ENCODE results near the gene CRADD. TPM values are rescaled to one million over a fixed set of nuclear protein-coding genes. Genes with fewer than 3 reads are reported as not detected.
"Not testable (repeated sequence)": the region's sequence is repeated elsewhere in the genome, so short reads cannot be mapped to it uniquely, and the experiment has no call there.

Gene CRADD
- total and polyA plus RNA-seq, 5 experiments from 2014 or later = 9.9 to 13.7 (median 13.0) TPM

GRCh38 chr12:93746572-93747168 is 69.5 kb downstream of the CRADD start:
- Mint-ChIP-seq H3K27me3 (no peaks in the 10 kb centered on the region), H3K9me3 (peaks cover 0 to 2% (median 0%) of the 10 kb centered on the region in 9 donors), H3K27ac (no peak overlapping the region), H3K36me3 (no peaks in the 10 kb centered on the region), H3K4me1 (peaks cover 4 to 24% (median 15%) of the 10 kb centered on the region in 4 donors), H3K4me3 (no peak overlapping the region)
- ATAC-seq = no peak
- DNase-seq = no peak
- POLR2A ChIA-PET = no interaction called here

DNA sequence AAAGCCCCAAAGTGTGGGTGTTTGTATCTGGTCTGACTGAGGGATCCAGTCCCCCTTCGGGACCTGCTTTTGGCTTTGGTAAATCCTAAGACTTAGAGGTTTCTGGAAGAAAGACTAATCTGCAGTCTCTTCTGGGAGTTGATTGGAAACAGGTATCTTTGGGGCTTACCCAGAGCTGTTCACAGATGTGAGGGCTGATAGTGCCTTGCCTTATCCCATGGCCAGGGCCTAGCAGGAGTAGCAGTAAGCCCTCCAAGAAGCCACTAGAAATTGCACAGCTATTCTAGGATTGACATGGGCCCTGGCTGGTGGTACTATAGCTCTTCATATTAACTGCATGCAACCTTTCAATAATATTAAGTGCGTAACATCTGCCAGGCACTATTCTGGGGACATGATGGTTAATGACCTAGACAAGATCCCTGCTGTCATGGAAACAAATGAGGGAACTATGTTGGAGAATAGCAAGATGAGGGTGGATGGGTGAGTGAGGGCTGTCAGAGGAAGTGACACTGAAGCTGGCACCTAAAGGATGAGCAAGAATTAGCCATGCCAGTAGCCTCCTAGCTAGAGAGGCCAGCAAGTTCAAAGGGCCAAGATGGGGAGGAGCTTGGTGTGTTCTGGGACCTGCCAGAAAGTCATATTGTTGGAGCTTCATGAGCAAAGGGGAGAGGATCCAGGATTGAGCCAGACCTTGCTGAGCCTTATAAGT is 71.7 kb downstream of the CRADD start:
- Mint-ChIP-seq H3K27me3 (no peaks in the 10 kb centered on the region), H3K27ac (peak overlapping the region in 1 of 10 donors; percentile 23), H3K9me3 (peaks cover 4 to 19% (median 11%) of the 10 kb centered on the region in 9 donors), H3K4me3 (no peak overlapping the region), H3K4me1 (peaks cover 0 to 10% (median 9%) of the 10 kb centered on the region in 4 donors), H3K36me3 (peaks cover 4 to 18% (median 14%) of the 10 kb centered on the region in 3 donors)
- ATAC-seq (no peak), DNase-seq (no peak)
- POLR2A ChIA-PET = no interaction called here

- DNase-seq (no peak), ATAC-seq (no peak)
- POLR2A ChIA-PET = no interaction called here
- no peaks in the 10 kb centered on the region for H3K27me3 Mint-ChIP-seq
- H3K36me3 Mint-ChIP-seq = peaks cover 7 to 25% (median 18%) of the 10 kb centered on the region in 3 donors
- no peak overlapping the region for H3K4me3 Mint-ChIP-seq
- peaks cover 4 to 23% (median 11%) of the 10 kb centered on the region in 9 donors for H3K9me3 Mint-ChIP-seq
- peaks cover 0 to 10% (median 9%) of the 10 kb centered on the region in 4 donors for H3K4me1 Mint-ChIP-seq
- peak overlapping the region in 2 of 10 donors; percentile 6 to 10 for H3K27ac Mint-ChIP-seq
These were observed 72.3 kb downstream of the CRADD start for GRCh38 chr12:93749515-93749914.

- Mint-ChIP-seq H3K9me3 (peaks cover 4 to 28% (median 16%) of the 10 kb centered on the region in 9 donors), H3K4me1 (peaks cover 0 to 9% (median 9%) of the 10 kb centered on the region in 4 donors), H3K4me3 (no peak overlapping the region), H3K36me3 (peaks cover 7 to 29% (median 22%) of the 10 kb centered on the region in 3 donors), H3K27ac (peak overlapping the region in 2 of 10 donors; percentile 6 to 10), H3K27me3 (no peaks in the 10 kb centered on the region)
- no peak for ATAC-seq
- POLR2A ChIA-PET = no interaction called here
- DNase-seq = no peak
These were observed 72.9 kb downstream of the CRADD start for GRCh38 chr12:93750056-93750455.

DNA sequence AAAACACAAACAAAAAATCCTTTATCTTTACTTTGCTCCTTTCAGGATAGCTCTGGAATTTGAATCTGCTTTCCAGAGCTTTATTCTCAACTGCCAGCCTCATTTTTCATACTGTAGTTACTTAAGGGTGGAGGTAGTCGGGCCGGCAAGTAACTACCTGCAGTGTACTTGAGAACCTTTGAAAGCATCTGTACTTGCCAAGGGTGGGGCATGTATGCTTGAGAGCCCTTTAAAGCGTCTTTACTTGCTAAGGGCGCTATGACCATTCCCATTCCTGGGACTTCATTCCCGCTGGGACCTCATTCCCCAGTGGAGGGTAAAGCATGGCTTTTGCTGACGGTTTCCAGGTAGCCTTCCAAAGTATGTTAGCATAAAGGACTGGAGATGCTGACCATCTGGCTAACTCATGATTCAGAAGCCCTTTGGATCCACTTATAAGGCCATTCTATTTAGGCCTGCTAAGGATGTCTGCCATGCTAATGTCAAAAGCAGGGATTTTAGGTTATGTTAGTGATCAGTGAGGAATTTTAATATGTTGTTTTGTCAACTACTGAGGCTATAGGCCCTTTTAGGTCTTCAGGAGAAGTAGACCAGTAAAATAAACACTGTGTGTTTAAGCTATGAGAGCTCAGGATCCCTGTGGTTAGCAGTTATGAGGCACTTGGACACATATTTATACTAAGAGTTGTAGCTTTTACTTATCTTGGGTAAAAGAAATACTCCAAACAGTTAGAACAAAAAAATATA is 74.9 kb downstream of the CRADD start:
- H3K27ac Mint-ChIP-seq = no peak overlapping the region
- no peak overlapping the region for H3K4me3 Mint-ChIP-seq
- POLR2A ChIA-PET = no interaction called here
- H3K27me3 Mint-ChIP-seq = no peaks in the 10 kb centered on the region
- ATAC-seq (no peak), DNase-seq (no peak)
- peaks cover 4 to 30% (median 17%) of the 10 kb centered on the region in 9 donors for H3K9me3 Mint-ChIP-seq
- peaks cover 0 to 9% (median 3%) of the 10 kb centered on the region in 4 donors for H3K4me1 Mint-ChIP-seq
- H3K36me3 Mint-ChIP-seq = peaks cover 7 to 29% (median 22%) of the 10 kb centered on the region in 3 donors

GRCh38 chr12:93753285-93753684 is 76.1 kb downstream of the CRADD start:
- Mint-ChIP-seq H3K4me3 (no peak overlapping the region), H3K36me3 (peaks cover 7 to 29% (median 22%) of the 10 kb centered on the region in 3 donors), H3K4me1 (peaks cover 0 to 13% (median 6%) of the 10 kb centered on the region in 4 donors), H3K9me3 (peaks cover 4 to 30% (median 17%) of the 10 kb centered on the region in 9 donors), H3K27ac (no peak overlapping the region), H3K27me3 (no peaks in the 10 kb centered on the region)
- POLR2A ChIA-PET = no interaction called here
- ATAC-seq = no peak
- no peak for DNase-seq

- DNase-seq = no peak
- POLR2A ChIA-PET = no interaction called here
- no peak for ATAC-seq
- H3K27ac Mint-ChIP-seq = no peak overlapping the region
- no peaks in the 10 kb centered on the region for H3K27me3 Mint-ChIP-seq
- H3K9me3 Mint-ChIP-seq = peaks cover 4 to 30% (median 17%) of the 10 kb centered on the region in 9 donors
- H3K4me3 Mint-ChIP-seq = no peak overlapping the region
- peaks cover 7 to 29% (median 22%) of the 10 kb centered on the region in 3 donors for H3K36me3 Mint-ChIP-seq
- peaks cover 0 to 13% (median 5%) of the 10 kb centered on the region in 4 donors for H3K4me1 Mint-ChIP-seq
These were observed 76.8 kb downstream of the CRADD start for GRCh38 chr12:93753838-93754429.

DNA sequence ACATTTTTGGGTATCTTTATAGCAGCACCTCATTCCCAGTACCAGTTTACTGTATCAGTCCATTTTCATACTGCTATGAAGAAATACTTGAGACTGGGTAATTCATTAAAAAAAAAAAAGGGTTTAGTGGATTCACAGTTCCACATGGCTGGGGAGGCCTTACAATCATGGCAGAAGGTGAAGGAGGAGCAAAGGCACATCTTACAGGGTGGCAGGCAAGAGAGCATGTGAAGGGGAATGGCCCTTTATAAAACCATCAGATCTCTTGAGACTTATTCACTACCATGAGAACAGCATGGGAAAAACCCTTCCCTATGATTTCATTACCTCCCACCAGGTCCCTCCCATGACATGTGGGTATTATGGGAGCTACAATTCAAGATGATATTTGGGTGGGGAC is 77.7 kb downstream of the CRADD start:
- peaks cover 7 to 31% (median 22%) of the 10 kb centered on the region in 3 donors for H3K36me3 Mint-ChIP-seq
- not testable (repeated sequence) for H3K4me3 Mint-ChIP-seq, ATAC-seq, DNase-seq, H3K27ac Mint-ChIP-seq, H3K27me3 Mint-ChIP-seq
- H3K9me3 Mint-ChIP-seq = peaks cover 4 to 30% (median 17%) of the 10 kb centered on the region in 9 donors
- POLR2A ChIA-PET = interaction anchor here (0.8 kb wide), 1 partner anchor 150 kb away, joined by 3 read pairs; no protein-coding TSS in a partner anchor
- peaks cover 0 to 14% (median 5%) of the 10 kb centered on the region in 4 donors for H3K4me1 Mint-ChIP-seq

DNA sequence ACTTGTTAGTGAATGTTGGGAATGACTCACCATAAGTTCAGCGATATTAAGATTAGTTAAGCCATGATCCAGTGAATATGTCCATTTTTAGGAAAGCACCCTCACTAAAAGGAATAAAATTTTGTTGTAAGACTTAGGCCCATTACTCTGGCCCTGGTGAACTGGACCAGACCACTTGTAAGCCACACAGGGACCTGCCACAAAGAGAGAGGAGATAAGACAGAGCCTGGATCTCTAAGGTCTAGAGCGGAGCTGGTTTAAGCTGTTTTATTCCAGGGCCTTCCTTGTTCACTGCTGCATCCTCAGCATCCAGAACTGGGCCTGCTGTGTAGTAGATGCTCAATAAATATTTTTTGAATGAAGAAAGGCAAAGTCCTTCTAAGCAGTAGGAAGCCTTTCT is 79.1 kb downstream of the CRADD start:
- no peak overlapping the region for H3K4me3 Mint-ChIP-seq
- H3K27me3 Mint-ChIP-seq = no peaks in the 10 kb centered on the region
- peaks cover 4 to 30% (median 17%) of the 10 kb centered on the region in 9 donors for H3K9me3 Mint-ChIP-seq
- no peak for ATAC-seq
- POLR2A ChIA-PET = no interaction called here
- H3K27ac Mint-ChIP-seq = peak overlapping the region in 2 of 10 donors; percentile 12 to 38
- H3K36me3 Mint-ChIP-seq = peaks cover 7 to 31% (median 22%) of the 10 kb centered on the region in 3 donors
- no peak for DNase-seq
- peaks cover 4 to 13% (median 9%) of the 10 kb centered on the region in 4 donors for H3K4me1 Mint-ChIP-seq

GRCh38 chr12:93757792-93758694 is 80.9 kb downstream of the CRADD start:
- Mint-ChIP-seq H3K27me3 (no peaks in the 10 kb centered on the region), H3K4me1 (peaks cover 6 to 15% (median 14%) of the 10 kb centered on the region in 4 donors), H3K27ac (no peak overlapping the region), H3K4me3 (no peak overlapping the region), H3K9me3 (peaks cover 0 to 19% (median 6%) of the 10 kb centered on the region in 9 donors), H3K36me3 (peaks cover 2 to 18% (median 13%) of the 10 kb centered on the region in 3 donors)
- DNase-seq (no peak), ATAC-seq (no peak)
- POLR2A ChIA-PET = no interaction called here

DNA sequence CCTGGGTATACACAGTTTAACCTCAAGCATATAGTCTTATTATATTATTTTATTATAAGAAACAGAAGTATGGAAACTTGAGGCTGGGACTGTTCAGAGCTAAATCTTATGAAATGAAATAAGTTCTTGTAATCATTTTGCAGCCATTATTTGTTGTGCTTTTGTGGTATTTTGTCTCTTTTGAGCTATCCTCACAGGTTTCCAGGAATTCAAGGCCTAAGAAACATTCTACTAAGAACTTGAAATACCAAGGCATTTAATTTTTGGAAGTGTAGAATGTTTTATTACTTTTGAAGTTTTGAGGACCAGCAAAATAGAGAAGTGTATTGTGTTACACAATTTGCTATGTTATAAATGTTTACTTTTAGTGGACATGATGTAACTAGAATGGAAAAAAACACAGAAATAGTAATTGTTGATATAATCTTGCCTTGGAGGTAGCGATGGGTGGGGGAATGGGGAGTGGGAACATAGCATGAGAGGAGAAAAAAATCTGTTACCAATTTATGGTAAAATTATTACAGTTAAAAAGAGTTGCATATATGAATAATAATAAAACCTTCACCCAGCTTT is 81.7 kb downstream of the CRADD start:
- H3K27me3 Mint-ChIP-seq = no peaks in the 10 kb centered on the region
- H3K27ac Mint-ChIP-seq = peak overlapping the region in 1 of 10 donors; percentile 12
- no peak for ATAC-seq
- peaks cover 2 to 12% (median 8%) of the 10 kb centered on the region in 3 donors for H3K36me3 Mint-ChIP-seq
- no peak for DNase-seq
- POLR2A ChIA-PET = no interaction called here
- H3K9me3 Mint-ChIP-seq = peaks cover 0 to 12% (median 3%) of the 10 kb centered on the region in 9 donors
- H3K4me1 Mint-ChIP-seq = peaks cover 6 to 19% (median 14%) of the 10 kb centered on the region in 4 donors
- no peak overlapping the region for H3K4me3 Mint-ChIP-seq
